HepG2 (cell line): ENCODE results near the gene CMTM8.

Source experiments
- NR2F2 ChIP-seq: IDR thresholded peaks from 2 replicates; pipeline ENCODE4 v1.6.1; 2012; ENCODE audit warnings: low read depth, inconsistent platforms, borderline replicate concordance
- SP4 ChIP-seq: sonication (generic); formaldehyde crosslinking; IDR thresholded peaks from 2 replicates; pipeline ENCODE4 v1.8.1; 2023; ENCODE audit warnings: mild to moderate bottlenecking, missing genetic modification reagents
- SYNCRIP ChIP-seq: fragments of 200-400 bp; formaldehyde crosslinking; IDR thresholded peaks from 2 replicates; pipeline ENCODE4 v1.6.1; 2018; ENCODE audit warnings: mild to moderate bottlenecking, low read depth, low read length; ENCODE audit not compliant: insufficient read depth
- TF ChIP-seq, protein P1 (sequence below): sonication (generic); formaldehyde crosslinking; IDR thresholded peaks from 2 replicates; pipeline ENCODE4 v1.4.0; 2020; ENCODE audit warnings: missing genetic modification reagents
- TF ChIP-seq, protein P2 (sequence below): IDR thresholded peaks from 2 replicates; pipeline ENCODE4 v1.6.1; 2016

DNA sequence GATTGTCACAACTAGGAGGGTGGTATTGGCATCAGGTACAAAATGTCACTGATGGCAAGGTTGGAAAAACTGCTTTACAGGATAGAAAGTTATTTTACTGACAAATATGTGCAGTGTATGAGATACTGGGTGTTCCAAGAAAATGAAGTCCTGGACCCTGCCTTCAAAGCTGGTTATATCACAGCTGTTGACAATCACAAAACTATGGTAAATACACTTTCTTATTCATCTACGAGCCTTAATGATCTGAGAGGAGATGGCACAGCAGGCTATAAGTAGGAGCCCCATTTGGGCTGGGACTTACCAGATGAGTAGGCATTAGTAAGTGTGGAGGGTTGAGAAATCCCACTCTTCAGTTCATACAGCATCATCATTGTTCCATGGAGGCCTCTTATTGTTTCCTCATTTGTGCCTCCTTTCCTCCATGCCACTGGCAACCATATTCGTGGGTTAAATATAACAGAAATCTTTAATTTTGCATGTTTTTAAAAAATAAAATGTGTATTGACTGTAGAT is 66.9 kb downstream of the CMTM8 start:
- TF ChIP-seq, protein P1, sequence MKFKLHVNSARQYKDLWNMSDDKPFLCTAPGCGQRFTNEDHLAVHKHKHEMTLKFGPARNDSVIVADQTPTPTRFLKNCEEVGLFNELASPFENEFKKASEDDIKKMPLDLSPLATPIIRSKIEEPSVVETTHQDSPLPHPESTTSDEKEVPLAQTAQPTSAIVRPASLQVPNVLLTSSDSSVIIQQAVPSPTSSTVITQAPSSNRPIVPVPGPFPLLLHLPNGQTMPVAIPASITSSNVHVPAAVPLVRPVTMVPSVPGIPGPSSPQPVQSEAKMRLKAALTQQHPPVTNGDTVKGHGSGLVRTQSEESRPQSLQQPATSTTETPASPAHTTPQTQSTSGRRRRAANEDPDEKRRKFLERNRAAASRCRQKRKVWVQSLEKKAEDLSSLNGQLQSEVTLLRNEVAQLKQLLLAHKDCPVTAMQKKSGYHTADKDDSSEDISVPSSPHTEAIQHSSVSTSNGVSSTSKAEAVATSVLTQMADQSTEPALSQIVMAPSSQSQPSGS (CRISPR knock-in tag), result no peak
- TF ChIP-seq NR2F2 (no peak), SYNCRIP (no peak), SP4 (CRISPR knock-in tag) (no peak)
- TF ChIP-seq, protein P2, sequence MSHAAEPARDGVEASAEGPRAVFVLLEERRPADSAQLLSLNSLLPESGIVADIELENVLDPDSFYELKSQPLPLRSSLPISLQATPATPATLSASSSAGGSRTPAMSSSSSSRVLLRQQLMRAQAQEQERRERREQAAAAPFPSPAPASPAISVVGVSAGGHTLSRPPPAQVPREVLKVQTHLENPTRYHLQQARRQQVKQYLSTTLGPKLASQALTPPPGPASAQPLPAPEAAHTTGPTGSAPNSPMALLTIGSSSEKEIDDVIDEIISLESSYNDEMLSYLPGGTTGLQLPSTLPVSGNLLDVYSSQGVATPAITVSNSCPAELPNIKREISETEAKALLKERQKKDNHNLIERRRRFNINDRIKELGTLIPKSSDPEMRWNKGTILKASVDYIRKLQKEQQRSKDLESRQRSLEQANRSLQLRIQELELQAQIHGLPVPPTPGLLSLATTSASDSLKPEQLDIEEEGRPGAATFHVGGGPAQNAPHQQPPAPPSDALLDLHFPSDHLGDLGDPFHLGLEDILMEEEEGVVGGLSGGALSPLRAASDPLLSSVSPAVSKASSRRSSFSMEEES (CRISPR knock-in tag), result no peak
